DMS153 treated with DMSO at 0.1 percent for 48 hours (cell line): Measurements from ENCODE around the gene CPNE7.

Experiments used
- DNase-seq: peaks from one replicate; lab custom pipeline; 2025; ENCODE audit not compliant: unreplicated experiment; lab: John Stamatoyannopoulos, UW

CPNE7 gene

GRCh38 chr16:89575247-89576152 lies at the start of gene CPNE7:
Gene CPNE7, plus strand, starts transcription at chr16:89575758. Its CDS starts 140 bp downstream, at chr16:89575898.
- DNase-seq: no peak

- no peak for DNase-seq
These were observed 46.5 kb upstream of the CPNE7 start for GRCh38 chr16:89529097-89529496.

- DNase-seq: no peak
These were observed 44.9 kb upstream of the CPNE7 start for GRCh38 chr16:89530401-89531381.

GRCh38 chr16:89531821-89532526 lies 43.6 kb upstream of the CPNE7 start:
- DNase-seq: no peak

GRCh38 chr16:89534252-89534756 lies 41.3 kb upstream of the CPNE7 start:
- DNase-seq: no peak

GRCh38 chr16:89536371-89536770 lies 39.2 kb upstream of the CPNE7 start:
- DNase-seq: no peak

- DNase-seq: no peak
These were observed 38.5 kb upstream of the CPNE7 start for GRCh38 chr16:89536886-89537548.

- DNase-seq: no peak
These were observed 38.0 kb upstream of the CPNE7 start for GRCh38 chr16:89537549-89537925.

- DNase-seq: no peak
These were observed 37.3 kb upstream of the CPNE7 start for GRCh38 chr16:89538286-89538685.

- no peak for DNase-seq
These were observed 35.0 kb upstream of the CPNE7 start for GRCh38 chr16:89540557-89540956.

GRCh38 chr16:89541792-89542191 lies 33.8 kb upstream of the CPNE7 start:
- DNase-seq: no peak

GRCh38 chr16:89544113-89544512 lies 31.4 kb upstream of the CPNE7 start:
- DNase-seq: no peak

GRCh38 chr16:89544713-89545043 lies 30.9 kb upstream of the CPNE7 start:
- DNase-seq: no peak

GRCh38 chr16:89545044-89545830 lies 30.3 kb upstream of the CPNE7 start:
- no peak for DNase-seq

- DNase-seq: no peak
These were observed 29.6 kb upstream of the CPNE7 start for GRCh38 chr16:89545831-89546574.

- no peak for DNase-seq
These were observed 28.8 kb upstream of the CPNE7 start for GRCh38 chr16:89546781-89547180.

GRCh38 chr16:89547291-89547690 lies 28.3 kb upstream of the CPNE7 start:
- DNase-seq: no peak

- no peak for DNase-seq
These were observed 27.7 kb upstream of the CPNE7 start for GRCh38 chr16:89547860-89548259.
